ENCODE data around the gene ATAD1.
A peak's percentile ranks its signal among the peaks of the same experiment; 100 is the strongest.
"Not testable (repeated sequence)": the region's sequence is repeated elsewhere in the genome, so short reads cannot be mapped to it uniquely, and the experiment has no call there.

The ATAD1 gene

GRCh38 chr10:87860156-87860795 lies 42.2 kb upstream of the ATAD1 start:
- Mint-ChIP-seq H3K27me3 (no peaks in the 10 kb centered on the region), H3K4me3 (peak overlapping the region; percentile 36), H3K4me1 (peaks cover 30% of the 10 kb centered on the region), H3K36me3 (ENCODE audit: insufficient read depth) (peaks cover 33% of the 10 kb centered on the region), H3K9me3 (no peaks in the 10 kb centered on the region), H3K27ac (ENCODE audit: low read depth) (no peak overlapping the region)
- DNase-seq (ENCODE audit: low spot score in 2 of 2) = peak in 1 of 2 donors; percentile 17
- ATAC-seq (replicated peaks; ENCODE audit: extremely low read depth, poor library complexity, severe bottlenecking) = no peak

- not testable (repeated sequence) for H3K27me3 Mint-ChIP-seq; ATAC-seq (replicated peaks; ENCODE audit: extremely low read depth, poor library complexity, severe bottlenecking); DNase-seq (ENCODE audit: low spot score in 2 of 2); H3K4me1 Mint-ChIP-seq; H3K9me3 Mint-ChIP-seq; H3K27ac Mint-ChIP-seq (ENCODE audit: low read depth); H3K4me3 Mint-ChIP-seq; H3K36me3 Mint-ChIP-seq (ENCODE audit: insufficient read depth)
Measured at GRCh38 chr10:87855665-87856064, 37.6 kb upstream of the ATAD1 start.

GRCh38 chr10:87855247-87855646 lies 37.2 kb upstream of the ATAD1 start:
- not testable (repeated sequence) for H3K4me1 Mint-ChIP-seq; H3K27ac Mint-ChIP-seq (ENCODE audit: low read depth); DNase-seq (ENCODE audit: low spot score in 2 of 2); ATAC-seq (replicated peaks; ENCODE audit: extremely low read depth, poor library complexity, severe bottlenecking); H3K9me3 Mint-ChIP-seq; H3K36me3 Mint-ChIP-seq (ENCODE audit: insufficient read depth); H3K27me3 Mint-ChIP-seq; H3K4me3 Mint-ChIP-seq

- no peaks in the 10 kb centered on the region for H3K27me3 Mint-ChIP-seq
- peaks cover 2% of the 10 kb centered on the region for H3K36me3 Mint-ChIP-seq (ENCODE audit: insufficient read depth)
- no peaks in the 10 kb centered on the region for H3K9me3 Mint-ChIP-seq
- H3K27ac Mint-ChIP-seq (ENCODE audit: low read depth) = no peak overlapping the region
- no peak for ATAC-seq (replicated peaks; ENCODE audit: extremely low read depth, poor library complexity, severe bottlenecking)
- H3K4me3 Mint-ChIP-seq = no peak overlapping the region
- DNase-seq (ENCODE audit: low spot score in 2 of 2) = no peak
- no peaks in the 10 kb centered on the region for H3K4me1 Mint-ChIP-seq
Measured at GRCh38 chr10:87852089-87852488, 34.1 kb upstream of the ATAD1 start.

- no peaks in the 10 kb centered on the region for H3K9me3 Mint-ChIP-seq
- H3K4me1 Mint-ChIP-seq = no peaks in the 10 kb centered on the region
- peak; percentile 58 for ATAC-seq (replicated peaks; ENCODE audit: extremely low read depth, poor library complexity, severe bottlenecking)
- H3K36me3 Mint-ChIP-seq (ENCODE audit: insufficient read depth) = peaks cover 2% of the 10 kb centered on the region
- peak; percentile 17 to 20 for DNase-seq (ENCODE audit: low spot score in 2 of 2)
- no peak overlapping the region for H3K27ac Mint-ChIP-seq (ENCODE audit: low read depth)
- H3K27me3 Mint-ChIP-seq = no peaks in the 10 kb centered on the region
- H3K4me3 Mint-ChIP-seq = no peak overlapping the region
Measured at GRCh38 chr10:87850742-87851205, 32.7 kb upstream of the ATAD1 start.

- ATAC-seq (replicated peaks; ENCODE audit: extremely low read depth, poor library complexity, severe bottlenecking) (no peak), DNase-seq (ENCODE audit: low spot score in 2 of 2) (no peak)
- Mint-ChIP-seq H3K36me3 (ENCODE audit: insufficient read depth) (no peaks in the 10 kb centered on the region), H3K27me3 (no peaks in the 10 kb centered on the region), H3K9me3 (no peaks in the 10 kb centered on the region), H3K4me3 (no peak overlapping the region), H3K27ac (ENCODE audit: low read depth) (no peak overlapping the region), H3K4me1 (no peaks in the 10 kb centered on the region)
Measured at GRCh38 chr10:87849001-87849400, 31.0 kb upstream of the ATAD1 start.

- ATAC-seq (replicated peaks; ENCODE audit: extremely low read depth, poor library complexity, severe bottlenecking) (no peak), DNase-seq (ENCODE audit: low spot score in 2 of 2) (no peak)
- Mint-ChIP-seq H3K27ac (ENCODE audit: low read depth) (no peak overlapping the region), H3K4me3 (no peak overlapping the region), H3K27me3 (no peaks in the 10 kb centered on the region), H3K9me3 (no peaks in the 10 kb centered on the region), H3K4me1 (no peaks in the 10 kb centered on the region), H3K36me3 (ENCODE audit: insufficient read depth) (no peaks in the 10 kb centered on the region)
Measured at GRCh38 chr10:87847550-87847949, 29.5 kb upstream of the ATAD1 start.

- H3K36me3 Mint-ChIP-seq (ENCODE audit: insufficient read depth); H3K9me3 Mint-ChIP-seq; H3K4me3 Mint-ChIP-seq; H3K27ac Mint-ChIP-seq (ENCODE audit: low read depth); DNase-seq (ENCODE audit: low spot score in 2 of 2); H3K4me1 Mint-ChIP-seq; ATAC-seq (replicated peaks; ENCODE audit: extremely low read depth, poor library complexity, severe bottlenecking); H3K27me3 Mint-ChIP-seq: not testable (repeated sequence)
Measured at GRCh38 chr10:87846711-87847110, 28.7 kb upstream of the ATAD1 start.

- H3K27me3 Mint-ChIP-seq = no peaks in the 10 kb centered on the region
- H3K9me3 Mint-ChIP-seq = no peaks in the 10 kb centered on the region
- H3K4me1 Mint-ChIP-seq = no peaks in the 10 kb centered on the region
- DNase-seq (ENCODE audit: low spot score in 2 of 2) = no peak
- no peak for ATAC-seq (replicated peaks; ENCODE audit: extremely low read depth, poor library complexity, severe bottlenecking)
- no peak overlapping the region for H3K27ac Mint-ChIP-seq (ENCODE audit: low read depth)
- H3K4me3 Mint-ChIP-seq = no peak overlapping the region
- H3K36me3 Mint-ChIP-seq (ENCODE audit: insufficient read depth) = no peaks in the 10 kb centered on the region
Measured at GRCh38 chr10:87846023-87846422, 28.0 kb upstream of the ATAD1 start.

- Mint-ChIP-seq H3K9me3 (no peaks in the 10 kb centered on the region), H3K27ac (ENCODE audit: low read depth) (no peak overlapping the region), H3K36me3 (ENCODE audit: insufficient read depth) (no peaks in the 10 kb centered on the region), H3K27me3 (no peaks in the 10 kb centered on the region), H3K4me3 (no peak overlapping the region), H3K4me1 (no peaks in the 10 kb centered on the region)
- no peak for ATAC-seq (replicated peaks; ENCODE audit: extremely low read depth, poor library complexity, severe bottlenecking)
- no peak for DNase-seq (ENCODE audit: low spot score in 2 of 2)
Measured at GRCh38 chr10:87845624-87845998, 27.6 kb upstream of the ATAD1 start.

GRCh38 chr10:87844837-87845623 lies 27.0 kb upstream of the ATAD1 start:
- no peak overlapping the region for H3K27ac Mint-ChIP-seq (ENCODE audit: low read depth)
- ATAC-seq (replicated peaks; ENCODE audit: extremely low read depth, poor library complexity, severe bottlenecking) (no peak), DNase-seq (ENCODE audit: low spot score in 2 of 2) (no peak)
- no peak overlapping the region for H3K4me3 Mint-ChIP-seq
- no peaks in the 10 kb centered on the region for H3K9me3 Mint-ChIP-seq
- no peaks in the 10 kb centered on the region for H3K4me1 Mint-ChIP-seq
- H3K27me3 Mint-ChIP-seq = no peaks in the 10 kb centered on the region
- H3K36me3 Mint-ChIP-seq (ENCODE audit: insufficient read depth) = no peaks in the 10 kb centered on the region

- Mint-ChIP-seq H3K36me3 (ENCODE audit: insufficient read depth) (no peaks in the 10 kb centered on the region), H3K4me1 (no peaks in the 10 kb centered on the region), H3K27ac (ENCODE audit: low read depth) (no peak overlapping the region), H3K9me3 (no peaks in the 10 kb centered on the region), H3K4me3 (no peak overlapping the region), H3K27me3 (no peaks in the 10 kb centered on the region)
- ATAC-seq (replicated peaks; ENCODE audit: extremely low read depth, poor library complexity, severe bottlenecking) = no peak
- no peak for DNase-seq (ENCODE audit: low spot score in 2 of 2)
Measured at GRCh38 chr10:87843714-87844113, 25.7 kb upstream of the ATAD1 start.

GRCh38 chr10:87842776-87843497 lies 24.9 kb upstream of the ATAD1 start:
- Mint-ChIP-seq H3K27me3 (no peaks in the 10 kb centered on the region), H3K4me1 (no peaks in the 10 kb centered on the region), H3K9me3 (no peaks in the 10 kb centered on the region), H3K27ac (ENCODE audit: low read depth) (no peak overlapping the region), H3K4me3 (no peak overlapping the region), H3K36me3 (ENCODE audit: insufficient read depth) (no peaks in the 10 kb centered on the region)
- no peak for ATAC-seq (replicated peaks; ENCODE audit: extremely low read depth, poor library complexity, severe bottlenecking)
- DNase-seq (ENCODE audit: low spot score in 2 of 2) = no peak
